GM12865 (cell line): ENCODE measurements around the gene KLK10.
A peak's percentile ranks its signal among the peaks of the same experiment; 100 is the strongest.

Source experiments
- DNase-seq: peaks from one replicate; pipeline ENCODE4 v3.0.0; 2010; ENCODE audit warnings: low read depth
- H3K4me3 ChIP-seq: 2 replicates; pipeline ENCODE4 v1.5.1; 2011; ENCODE audit warnings: mild to moderate bottlenecking, low read depth, low read length, control low read depth
- CTCF ChIP-seq: IDR thresholded peaks from 2 replicates; pipeline ENCODE4 v1.5.1; 2011; ENCODE audit warnings: low read length, control low read depth, low read depth, inconsistent platforms; ENCODE audit not compliant: insufficient read depth; ENCODE audit errors: missing control alignments

Gene KLK10

GRCh38 chr19:51003316-51003715, 16.2 kb downstream of the KLK10 start:
- no peak for DNase-seq
- H3K4me3 ChIP-seq = no peak overlapping the region
- no peak for TF ChIP-seq CTCF

GRCh38 chr19:51002542-51003311, 16.8 kb downstream of the KLK10 start:
- no peak overlapping the region for H3K4me3 ChIP-seq
- DNase-seq = peak; percentile 45
- no peak for TF ChIP-seq CTCF

GRCh38 chr19:51002089-51002532, 17.4 kb downstream of the KLK10 start:
- TF ChIP-seq CTCF = no peak
- no peak for DNase-seq
- H3K4me3 ChIP-seq = no peak overlapping the region

GRCh38 chr19:51001515-51001914, 18.0 kb downstream of the KLK10 start, which contains the start of gene KLK8:
Gene KLK8 (minus strand): TSS chr19:51001604. CDS start chr19:51001167, 437 bp downstream.
- DNase-seq = no peak
- no peak within 1 kb of the TSS for H3K4me3 ChIP-seq
- TF ChIP-seq CTCF = no peak

- TF ChIP-seq CTCF = no peak
- H3K4me3 ChIP-seq = no peak overlapping the region
- DNase-seq = no peak
Observed at GRCh38 chr19:51000981-51001380, 18.5 kb downstream of the KLK10 start.

GRCh38 chr19:51000426-51000825, 19.1 kb downstream of the KLK10 start:
- DNase-seq = no peak
- no peak for TF ChIP-seq CTCF
- H3K4me3 ChIP-seq = no peak overlapping the region

- no peak overlapping the region for H3K4me3 ChIP-seq
- no peak for TF ChIP-seq CTCF
- no peak for DNase-seq
Observed at GRCh38 chr19:50998686-50999085, 20.8 kb downstream of the KLK10 start.
